ENCODE data around the gene S100A8.
"Not testable (repeated sequence)": the region's sequence is repeated elsewhere in the genome, so short reads cannot be mapped to it uniquely, and the experiment has no call there.

The S100A8 gene

DNA sequence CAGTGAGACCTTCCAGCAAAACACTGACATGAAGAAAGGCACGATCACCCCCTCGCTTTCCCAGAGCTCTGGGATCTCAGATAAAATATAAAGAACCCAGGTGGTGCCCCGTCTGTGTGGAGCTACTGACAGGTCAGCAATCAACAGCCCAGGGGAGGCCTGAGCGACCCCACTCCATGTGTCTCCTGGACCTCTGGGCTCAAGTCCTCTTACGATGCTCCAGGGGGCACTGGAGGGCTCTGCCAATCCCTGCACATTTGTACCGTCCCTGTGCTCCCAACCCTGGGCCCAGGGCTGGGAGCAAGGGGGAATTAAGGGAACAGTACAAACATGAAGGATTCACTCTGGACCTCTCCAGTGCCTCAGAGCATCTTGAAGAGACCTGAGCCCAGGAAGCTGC lies 37.9 kb upstream of the S100A8 start:
- no peak overlapping the region for H3K4me3 ChIP-seq (ENCODE audit: low read depth, low read length)
- no peak for TF ChIP-seq CTCF (IDR thresholded peaks at IDR 0.05; ENCODE audit: control insufficient read depth, extremely low read depth, insufficient read depth)
- no peak for DNase-seq (ENCODE audit: low read depth)

DNA sequence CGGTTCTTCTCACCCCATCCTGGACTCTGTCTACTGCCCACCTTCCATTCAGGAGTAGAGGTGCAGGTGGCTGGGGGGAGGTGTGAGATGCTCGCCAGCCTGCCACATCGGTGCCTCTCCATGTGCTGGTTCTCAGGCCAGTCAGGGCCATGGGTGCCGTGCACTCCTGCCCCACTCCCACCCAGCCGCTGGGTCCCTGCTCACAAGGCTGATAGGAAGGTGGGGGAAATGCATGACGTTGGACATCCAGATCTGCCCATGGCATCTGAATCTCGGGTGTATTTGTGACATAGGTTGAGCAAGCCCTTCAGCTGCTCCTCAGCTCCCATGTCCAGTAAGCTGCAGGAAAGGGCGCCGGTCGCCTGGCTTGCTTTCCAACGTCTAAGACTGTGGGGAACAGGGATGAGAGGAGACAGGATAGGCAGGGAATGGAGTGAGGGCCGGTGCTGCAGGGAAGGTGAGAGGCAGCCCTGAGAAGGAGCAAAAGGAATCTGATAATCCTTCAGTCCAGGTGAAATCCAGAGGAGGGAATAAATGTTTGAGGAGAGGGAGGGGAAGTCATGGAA lies 37.3 kb upstream of the S100A8 start:
- no peak for DNase-seq (ENCODE audit: low read depth)
- TF ChIP-seq CTCF (IDR thresholded peaks at IDR 0.05; ENCODE audit: control insufficient read depth, extremely low read depth, insufficient read depth) = no peak
- no peak overlapping the region for H3K4me3 ChIP-seq (ENCODE audit: low read depth, low read length)

GRCh38 chr1:153426809-153427208 lies 35.9 kb upstream of the S100A8 start:
- H3K4me3 ChIP-seq (ENCODE audit: low read depth, low read length) = no peak overlapping the region
- no peak for DNase-seq (ENCODE audit: low read depth)
- no peak for TF ChIP-seq CTCF (IDR thresholded peaks at IDR 0.05; ENCODE audit: control insufficient read depth, extremely low read depth, insufficient read depth)

- no peak for TF ChIP-seq CTCF (IDR thresholded peaks at IDR 0.05; ENCODE audit: control insufficient read depth, extremely low read depth, insufficient read depth)
- DNase-seq (ENCODE audit: low read depth) = peak; percentile 13
- H3K4me3 ChIP-seq (ENCODE audit: low read depth, low read length) = no peak overlapping the region
Observed at GRCh38 chr1:153422450-153423068, 31.7 kb upstream of the S100A8 start.

DNA sequence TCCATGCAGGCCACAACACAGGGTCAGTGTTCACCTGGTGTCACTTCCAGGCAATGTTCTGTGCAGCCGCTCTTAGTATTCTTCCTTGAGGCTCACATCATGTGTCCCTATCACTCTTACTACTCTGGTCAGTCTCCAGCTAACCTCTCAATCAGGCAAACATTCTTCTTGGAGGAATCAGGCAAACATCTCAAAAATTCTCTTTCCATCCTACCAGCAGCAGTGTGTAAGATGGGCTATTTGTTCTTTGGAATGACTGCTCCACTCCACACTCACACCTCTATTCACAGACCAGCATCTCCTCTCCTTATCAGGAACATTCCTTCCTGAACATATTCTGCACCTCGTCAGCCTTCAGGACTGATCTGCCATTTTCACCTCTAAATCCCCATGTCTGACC lies 29.4 kb upstream of the S100A8 start:
- DNase-seq (ENCODE audit: low read depth) = no peak
- TF ChIP-seq CTCF (IDR thresholded peaks at IDR 0.05; ENCODE audit: control insufficient read depth, extremely low read depth, insufficient read depth) = no peak
- H3K4me3 ChIP-seq (ENCODE audit: low read depth, low read length) = no peak overlapping the region

- H3K4me3 ChIP-seq (ENCODE audit: low read depth, low read length); DNase-seq (ENCODE audit: low read depth): not testable (repeated sequence)
Observed at GRCh38 chr1:153419436-153419793, 28.5 kb upstream of the S100A8 start.

DNA sequence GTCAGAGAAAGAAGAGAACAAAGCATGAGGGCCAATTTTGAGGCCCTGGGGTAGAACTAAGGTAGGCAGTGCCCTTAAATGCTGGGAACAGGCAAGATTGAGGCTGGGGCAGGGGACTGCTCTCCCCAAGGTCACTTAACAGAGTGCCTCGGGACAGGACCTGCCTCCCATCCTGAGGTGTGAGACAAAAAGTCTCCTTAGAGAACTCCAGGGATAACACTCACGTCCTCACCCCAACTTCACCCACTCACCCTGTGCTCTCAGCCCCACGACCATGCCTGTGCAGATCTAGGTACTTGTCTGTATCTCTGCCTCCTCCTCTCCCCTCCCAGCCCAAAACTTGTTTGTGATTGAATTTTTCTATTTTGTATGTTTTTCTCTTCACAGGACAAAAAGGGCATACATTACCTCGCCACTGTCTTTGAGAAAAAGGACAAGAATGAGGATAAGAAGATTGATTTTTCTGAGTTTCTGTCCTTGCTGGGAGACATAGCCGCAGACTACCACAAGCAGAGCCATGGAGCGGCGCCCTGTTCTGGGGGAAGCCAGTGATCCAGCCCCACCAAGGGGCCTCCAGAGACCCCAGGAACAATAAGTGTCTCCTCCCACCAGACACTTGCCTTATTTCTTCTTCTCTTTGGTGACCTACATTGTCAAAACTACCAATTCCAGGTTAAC lies 28.0 kb upstream of the S100A8 start:
- DNase-seq (ENCODE audit: low read depth); H3K4me3 ChIP-seq (ENCODE audit: low read depth, low read length): not testable (repeated sequence)
